ENCODE measurements around the gene ATXN7. TPM values are rescaled to one million over a fixed set of nuclear protein-coding genes. Genes with fewer than 3 reads are reported as not detected.

Gene ATXN7
- total and polyA plus RNA-seq, 8 donors: 2.1 to 333 (median 30.8) TPM

DNA sequence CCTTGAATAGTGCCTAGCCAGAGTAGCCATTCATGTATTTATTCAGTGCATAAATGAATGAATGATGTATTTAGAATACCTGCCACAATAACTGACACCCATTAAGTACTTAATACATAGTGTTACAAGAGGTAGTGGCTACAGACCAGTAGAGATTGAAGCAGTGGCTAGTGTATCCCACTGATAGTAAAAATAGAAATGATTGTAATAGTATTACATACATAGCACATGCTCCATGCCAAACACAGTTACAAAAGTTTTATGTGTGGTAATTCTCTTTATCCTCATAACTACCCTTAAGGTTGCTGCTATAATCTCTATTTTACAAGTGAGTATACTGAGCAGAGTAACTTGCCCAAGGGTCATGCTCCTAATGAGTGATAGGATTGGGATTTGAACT, 78.9 kb downstream of the ATXN7 start:
- TF ChIP-seq, protein P1, sequence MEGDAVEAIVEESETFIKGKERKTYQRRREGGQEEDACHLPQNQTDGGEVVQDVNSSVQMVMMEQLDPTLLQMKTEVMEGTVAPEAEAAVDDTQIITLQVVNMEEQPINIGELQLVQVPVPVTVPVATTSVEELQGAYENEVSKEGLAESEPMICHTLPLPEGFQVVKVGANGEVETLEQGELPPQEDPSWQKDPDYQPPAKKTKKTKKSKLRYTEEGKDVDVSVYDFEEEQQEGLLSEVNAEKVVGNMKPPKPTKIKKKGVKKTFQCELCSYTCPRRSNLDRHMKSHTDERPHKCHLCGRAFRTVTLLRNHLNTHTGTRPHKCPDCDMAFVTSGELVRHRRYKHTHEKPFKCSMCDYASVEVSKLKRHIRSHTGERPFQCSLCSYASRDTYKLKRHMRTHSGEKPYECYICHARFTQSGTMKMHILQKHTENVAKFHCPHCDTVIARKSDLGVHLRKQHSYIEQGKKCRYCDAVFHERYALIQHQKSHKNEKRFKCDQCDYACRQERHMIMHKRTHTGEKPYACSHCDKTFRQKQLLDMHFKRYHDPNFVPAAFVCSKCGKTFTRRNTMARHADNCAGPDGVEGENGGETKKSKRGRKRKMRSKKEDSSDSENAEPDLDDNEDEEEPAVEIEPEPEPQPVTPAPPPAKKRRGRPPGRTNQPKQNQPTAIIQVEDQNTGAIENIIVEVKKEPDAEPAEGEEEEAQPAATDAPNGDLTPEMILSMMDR (IDR thresholded peaks at IDR 0.05): no peak
- no peak for TF ChIP-seq POLR2A (IDR thresholded peaks at IDR 0.05)
- H3K4me3 ChIP-seq: no peak overlapping the region
- peaks cover 0 to 9% (median 0%) of the 10 kb centered on the region in 4 donors for H3K36me3 ChIP-seq
- intact Hi-C loops (cut with DNase I; ENCODE audit: low total_unique reads): no loop called here
- H3K9me3 ChIP-seq: no peaks in the 10 kb centered on the region
- peaks cover 43 to 76% (median 63%) of the 10 kb centered on the region in 4 donors for H3K4me1 ChIP-seq
- no peaks in the 10 kb centered on the region for H3K27me3 ChIP-seq
- no peak overlapping the region for H3K27ac ChIP-seq
- no peak for DNase-seq

- Histone ChIP-seq H3K9me3 (no peaks in the 10 kb centered on the region), H3K27ac (no peak overlapping the region), H3K4me1 (peaks cover 34 to 75% (median 62%) of the 10 kb centered on the region in 4 donors), H3K36me3 (peaks cover 0 to 9% (median 0%) of the 10 kb centered on the region in 4 donors), H3K4me3 (no peak overlapping the region), H3K27me3 (no peaks in the 10 kb centered on the region)
- no peak for TF ChIP-seq POLR2AphosphoS5 (IDR thresholded peaks at IDR 0.05)
- TF ChIP-seq POLR2A (IDR thresholded peaks at IDR 0.05): no peak
- TF ChIP-seq EP300 (IDR thresholded peaks at IDR 0.05): no peak
- TF ChIP-seq, protein P1 (IDR thresholded peaks at IDR 0.05): no peak
- intact Hi-C loops (cut with DNase I; ENCODE audit: low total_unique reads): no loop called here
- DNase-seq: no peak
These were observed 80.0 kb downstream of the ATXN7 start for GRCh38 chr3:63943678-63944077.

GRCh38 chr3:63945558-63946096, 82.0 kb downstream of the ATXN7 start:
- 28 to 58% (median 39%) methylated on average over 3 of the region's 3 CpGs for WGBS, 5 donors
- TF ChIP-seq EP300 (IDR thresholded peaks at IDR 0.05): no peak
- peak in 2 of 3 donors; percentile 52 to 76 for TF ChIP-seq POLR2AphosphoS5 (IDR thresholded peaks at IDR 0.05)
- DNase-seq: peak; percentile 54 to 57
- H3K36me3 ChIP-seq: peaks cover 0 to 9% (median 0%) of the 10 kb centered on the region in 4 donors
- H3K9me3 ChIP-seq: no peaks in the 10 kb centered on the region
- peaks cover 24 to 74% (median 51%) of the 10 kb centered on the region in 4 donors for H3K4me1 ChIP-seq
- intact Hi-C loops (cut with DNase I; ENCODE audit: low total_unique reads): no loop called here
- no peaks in the 10 kb centered on the region for H3K27me3 ChIP-seq
- no peak overlapping the region for H3K4me3 ChIP-seq
- peak overlapping the region in 3 of 5 donors; percentile 24 to 57 (median 40) for H3K27ac ChIP-seq

DNA sequence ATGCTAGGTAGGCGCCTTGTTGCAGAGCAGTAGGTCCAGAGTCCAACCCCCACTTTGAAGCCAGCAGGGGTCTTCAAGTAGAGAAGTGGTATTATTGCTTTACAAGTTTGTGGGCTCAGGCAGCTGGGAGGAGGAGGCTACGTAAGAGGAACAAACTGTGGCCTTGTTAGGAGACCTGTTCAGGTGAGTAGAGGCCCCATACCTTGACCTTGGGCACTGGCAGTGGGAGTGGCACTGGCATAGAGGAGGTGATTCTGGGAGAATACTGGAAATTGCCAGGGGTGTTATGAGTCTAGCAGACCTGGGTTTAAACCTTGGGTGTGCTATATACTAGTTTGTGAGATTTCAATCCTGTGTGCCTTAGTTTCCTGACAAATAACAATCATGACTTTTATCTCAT, 83.1 kb downstream of the ATXN7 start:
- DNase-seq: no peak
- H3K9me3 ChIP-seq: no peaks in the 10 kb centered on the region
- TF ChIP-seq POLR2AphosphoS5 (IDR thresholded peaks at IDR 0.05): no peak
- TF ChIP-seq POLR2A (IDR thresholded peaks at IDR 0.05): no peak
- TF ChIP-seq, protein P1 (IDR thresholded peaks at IDR 0.05): no peak
- no peak for TF ChIP-seq EP300 (IDR thresholded peaks at IDR 0.05)
- no peak overlapping the region for H3K27ac ChIP-seq
- H3K4me3 ChIP-seq: no peak overlapping the region
- intact Hi-C loops (cut with DNase I; ENCODE audit: low total_unique reads): no loop called here
- no peaks in the 10 kb centered on the region for H3K27me3 ChIP-seq
- peaks cover 27 to 76% (median 56%) of the 10 kb centered on the region in 4 donors for H3K4me1 ChIP-seq
- peaks cover 0 to 9% (median 0%) of the 10 kb centered on the region in 4 donors for H3K36me3 ChIP-seq
- WGBS, 5 donors: 73 to 88% (median 85%) methylated on average over 2 of the region's 2 CpGs

DNA sequence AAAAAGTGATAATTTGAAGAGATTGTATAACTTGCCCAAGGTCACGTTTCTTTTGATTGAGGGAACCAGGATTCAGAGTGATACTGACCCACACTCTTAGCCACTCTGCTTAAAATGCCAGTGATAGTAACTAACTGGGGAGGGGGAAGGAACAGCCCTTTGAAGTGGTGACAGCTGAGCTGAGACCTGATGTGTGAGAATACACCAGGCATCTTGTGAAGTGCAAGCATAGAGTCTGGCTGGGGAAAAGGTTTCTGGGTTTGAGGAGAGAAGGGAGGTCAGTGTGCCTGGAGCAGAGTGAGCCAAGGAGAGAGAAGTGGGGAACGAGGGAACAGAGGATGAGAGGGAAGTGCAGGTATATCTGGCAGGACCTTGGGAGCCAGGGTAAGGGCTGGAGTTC, 83.9 kb downstream of the ATXN7 start:
- Histone ChIP-seq H3K9me3 (no peaks in the 10 kb centered on the region), H3K4me3 (no peak overlapping the region), H3K27ac (no peak overlapping the region), H3K36me3 (peaks cover 0 to 9% (median 0%) of the 10 kb centered on the region in 4 donors), H3K4me1 (peaks cover 29 to 79% (median 62%) of the 10 kb centered on the region in 4 donors), H3K27me3 (no peaks in the 10 kb centered on the region)
- DNase-seq: no peak
- intact Hi-C loops (cut with DNase I; ENCODE audit: low total_unique reads): no loop called here
- 62 to 76% (median 73%) methylated on average over 2 of the region's 2 CpGs for WGBS, 5 donors
- TF ChIP-seq EP300 (IDR thresholded peaks at IDR 0.05) (no peak), POLR2AphosphoS5 (IDR thresholded peaks at IDR 0.05) (no peak), POLR2A (IDR thresholded peaks at IDR 0.05) (no peak)
- TF ChIP-seq, protein P1 (IDR thresholded peaks at IDR 0.05): no peak

All from stomach (tissue), 9 donors.